ENCODE data around the gene SVIL. TPM values are rescaled to one million over a fixed set of nuclear protein-coding genes. Genes with fewer than 3 reads are reported as not detected.
"Not testable (repeated sequence)": the region's sequence is repeated elsewhere in the genome, so short reads cannot be mapped to it uniquely, and the experiment has no call there.

Gene SVIL
- total RNA-seq, 1 experiment from 2014 or later, result 14.5 TPM

- peak; percentile 64 for DNase-seq
- H3K36me3 ChIP-seq (replicated peaks; ENCODE audit: control insufficient read depth, insufficient read depth, low read length); H3K4me3 ChIP-seq (ENCODE audit: insufficient read depth, low read depth, low read length); H3K27me3 ChIP-seq (ENCODE audit: control insufficient read depth, insufficient read depth, low read length): not testable (repeated sequence)
These were observed 185.8 kb downstream of the SVIL start for GRCh38 chr10:29448756-29449592.

- Histone ChIP-seq H3K4me3 (ENCODE audit: insufficient read depth, low read depth, low read length) (no peak overlapping the region), H3K36me3 (replicated peaks; ENCODE audit: control insufficient read depth, insufficient read depth, low read length) (no peaks in the 10 kb centered on the region), H3K27me3 (ENCODE audit: control insufficient read depth, insufficient read depth, low read length) (no peaks in the 10 kb centered on the region)
- DNase-seq, result no peak
These were observed 186.6 kb downstream of the SVIL start for GRCh38 chr10:29448125-29448524.

- Histone ChIP-seq H3K27me3 (ENCODE audit: control insufficient read depth, insufficient read depth, low read length) (no peaks in the 10 kb centered on the region), H3K4me3 (ENCODE audit: insufficient read depth, low read depth, low read length) (no peak overlapping the region), H3K36me3 (replicated peaks; ENCODE audit: control insufficient read depth, insufficient read depth, low read length) (no peaks in the 10 kb centered on the region)
- no peak for DNase-seq
These were observed 188.4 kb downstream of the SVIL start for GRCh38 chr10:29446327-29446726.

- no peak for DNase-seq
- H3K27me3 ChIP-seq (ENCODE audit: control insufficient read depth, insufficient read depth, low read length), result no peaks in the 10 kb centered on the region
- no peak overlapping the region for H3K4me3 ChIP-seq (ENCODE audit: insufficient read depth, low read depth, low read length)
- H3K36me3 ChIP-seq (replicated peaks; ENCODE audit: control insufficient read depth, insufficient read depth, low read length), result no peaks in the 10 kb centered on the region
These were observed 190.8 kb downstream of the SVIL start for GRCh38 chr10:29443745-29444523.

- no peak overlapping the region for H3K4me3 ChIP-seq (ENCODE audit: insufficient read depth, low read depth, low read length)
- no peaks in the 10 kb centered on the region for H3K27me3 ChIP-seq (ENCODE audit: control insufficient read depth, insufficient read depth, low read length)
- no peaks in the 10 kb centered on the region for H3K36me3 ChIP-seq (replicated peaks; ENCODE audit: control insufficient read depth, insufficient read depth, low read length)
- DNase-seq, result no peak
These were observed 193.8 kb downstream of the SVIL start for GRCh38 chr10:29440981-29441380.

- H3K36me3 ChIP-seq (replicated peaks; ENCODE audit: control insufficient read depth, insufficient read depth, low read length); H3K27me3 ChIP-seq (ENCODE audit: control insufficient read depth, insufficient read depth, low read length); DNase-seq; H3K4me3 ChIP-seq (ENCODE audit: insufficient read depth, low read depth, low read length): not testable (repeated sequence)
These were observed 195.8 kb downstream of the SVIL start for GRCh38 chr10:29439005-29439404.

GRCh38 chr10:29438271-29438670, 196.5 kb downstream of the SVIL start:
- DNase-seq, result no peak
- no peaks in the 10 kb centered on the region for H3K36me3 ChIP-seq (replicated peaks; ENCODE audit: control insufficient read depth, insufficient read depth, low read length)
- H3K4me3 ChIP-seq (ENCODE audit: insufficient read depth, low read depth, low read length), result peak overlapping the region; percentile 20; the same call in 1 of the 2 replicates
- H3K27me3 ChIP-seq (ENCODE audit: control insufficient read depth, insufficient read depth, low read length), result no peaks in the 10 kb centered on the region

GRCh38 chr10:29437871-29438270, 196.9 kb downstream of the SVIL start:
- no peak for DNase-seq

GRCh38 chr10:29435809-29436501, 198.8 kb downstream of the SVIL start:
- no peaks in the 10 kb centered on the region for H3K36me3 ChIP-seq (replicated peaks; ENCODE audit: control insufficient read depth, insufficient read depth, low read length)
- H3K4me3 ChIP-seq (ENCODE audit: insufficient read depth, low read depth, low read length), result no peak overlapping the region
- no peak for DNase-seq
- H3K27me3 ChIP-seq (ENCODE audit: control insufficient read depth, insufficient read depth, low read length), result no peaks in the 10 kb centered on the region

More at GRCh38 chr10:29437871-29438270, 196.9 kb downstream of the SVIL start:
- Histone ChIP-seq H3K36me3 (replicated peaks; ENCODE audit: control insufficient read depth, insufficient read depth, low read length) (no peaks in the 10 kb centered on the region), H3K27me3 (ENCODE audit: control insufficient read depth, insufficient read depth, low read length) (no peaks in the 10 kb centered on the region), H3K4me3 (ENCODE audit: insufficient read depth, low read depth, low read length) (no peak overlapping the region; the same call in 1 of the 2 replicates)

- H3K36me3 ChIP-seq (replicated peaks; ENCODE audit: control insufficient read depth, insufficient read depth, low read length), result no peaks in the 10 kb centered on the region
- no peaks in the 10 kb centered on the region for H3K27me3 ChIP-seq (ENCODE audit: control insufficient read depth, insufficient read depth, low read length)
- DNase-seq, result no peak
These were observed 200.7 kb downstream of the SVIL start for GRCh38 chr10:29434111-29434510.

GRCh38 chr10:29431711-29432110, 203.1 kb downstream of the SVIL start:
- no peak overlapping the region for H3K4me3 ChIP-seq (ENCODE audit: insufficient read depth, low read depth, low read length)
- no peaks in the 10 kb centered on the region for H3K36me3 ChIP-seq (replicated peaks; ENCODE audit: control insufficient read depth, insufficient read depth, low read length)
- H3K27me3 ChIP-seq (ENCODE audit: control insufficient read depth, insufficient read depth, low read length), result no peaks in the 10 kb centered on the region

More at GRCh38 chr10:29434111-29434510, 200.7 kb downstream of the SVIL start:
- no peak overlapping the region for H3K4me3 ChIP-seq (ENCODE audit: insufficient read depth, low read depth, low read length)

GRCh38 chr10:29430101-29430500, 204.7 kb downstream of the SVIL start:
- DNase-seq, result no peak
- H3K4me3 ChIP-seq (ENCODE audit: insufficient read depth, low read depth, low read length), result no peak overlapping the region
- no peaks in the 10 kb centered on the region for H3K27me3 ChIP-seq (ENCODE audit: control insufficient read depth, insufficient read depth, low read length)
- no peaks in the 10 kb centered on the region for H3K36me3 ChIP-seq (replicated peaks; ENCODE audit: control insufficient read depth, insufficient read depth, low read length)

More at GRCh38 chr10:29431711-29432110, 203.1 kb downstream of the SVIL start:
- DNase-seq, result no peak

- Histone ChIP-seq H3K27me3 (ENCODE audit: control insufficient read depth, insufficient read depth, low read length) (no peaks in the 10 kb centered on the region), H3K4me3 (ENCODE audit: insufficient read depth, low read depth, low read length) (no peak overlapping the region), H3K36me3 (replicated peaks; ENCODE audit: control insufficient read depth, insufficient read depth, low read length) (no peaks in the 10 kb centered on the region)
- no peak for DNase-seq
These were observed 206.3 kb downstream of the SVIL start for GRCh38 chr10:29428486-29428885.

- H3K36me3 ChIP-seq (replicated peaks; ENCODE audit: control insufficient read depth, insufficient read depth, low read length), result no peaks in the 10 kb centered on the region
- H3K27me3 ChIP-seq (ENCODE audit: control insufficient read depth, insufficient read depth, low read length), result no peaks in the 10 kb centered on the region
- DNase-seq, result no peak
- H3K4me3 ChIP-seq (ENCODE audit: insufficient read depth, low read depth, low read length), result no peak overlapping the region
These were observed 207.1 kb downstream of the SVIL start for GRCh38 chr10:29427667-29428066.

Data from H7 (cell line).